AG04449 (cell line): Measurements from ENCODE around the gene EVA1C.

Experiments used
- CTCF ChIA-PET: fragments of 350-600 bp; formaldehyde crosslinking; extraction: SDS; loops from one replicate; lab custom pipeline; 2021; ENCODE audit warnings: antibody characterized with exemption; lab: Yijun Ruan, JAX
- POLR2A ChIA-PET: fragments of 400-600, 350-600 bp; formaldehyde crosslinking; extraction: SDS; loops from one replicate; lab custom pipeline; 2020; ENCODE audit warnings: antibody characterized with exemption, inconsistent platforms; lab: Yijun Ruan, JAX
- DNase-seq: peaks from one replicate; pipeline ENCODE4 v3.0.0-alpha.2; 2010; ENCODE audit warnings: low read depth, low spot score
- H3K4me3 ChIP-seq: 2 replicates; pipeline ENCODE4 v1.5.1; 2011; ENCODE audit warnings: low read depth, mild to moderate bottlenecking, control low read depth, low read length
- CTCF ChIP-seq: IDR thresholded peaks from one replicate; pipeline ENCODE4 v1.5.1; 2011; ENCODE audit warnings: mild to moderate bottlenecking, moderate library complexity, low read length, control low read depth, inconsistent platforms; ENCODE audit not compliant: insufficient read depth; ENCODE audit errors: missing control alignments

Gene EVA1C

DNA sequence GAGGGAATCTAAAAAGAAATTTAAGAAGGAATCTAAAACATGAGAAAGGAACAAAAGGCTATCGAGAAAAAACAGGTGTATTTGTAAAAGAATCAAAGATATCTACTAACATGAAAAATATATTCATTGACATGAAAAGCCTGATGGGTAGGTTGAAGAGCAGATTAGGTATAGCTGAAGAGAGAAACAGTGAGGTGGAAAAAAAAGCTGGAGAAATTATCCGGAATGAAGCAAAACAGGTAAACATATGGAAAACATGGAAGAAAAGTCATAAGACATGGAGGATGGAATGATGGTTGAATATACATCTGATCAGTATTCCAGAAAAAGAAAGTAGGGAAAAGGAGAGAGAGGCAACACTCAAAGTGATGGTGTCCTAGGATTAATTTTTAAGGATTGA, 9.6 kb downstream of the EVA1C start:
- TF ChIP-seq CTCF: no peak
- no peak overlapping the region for H3K4me3 ChIP-seq
- ChIA-PET POLR2A (no interaction called here), CTCF (interaction anchor here (1.0 kb wide), 1 partner anchor 19 kb away, joined by 3 read pairs; no protein-coding TSS in a partner anchor)
- no peak for DNase-seq

DNA sequence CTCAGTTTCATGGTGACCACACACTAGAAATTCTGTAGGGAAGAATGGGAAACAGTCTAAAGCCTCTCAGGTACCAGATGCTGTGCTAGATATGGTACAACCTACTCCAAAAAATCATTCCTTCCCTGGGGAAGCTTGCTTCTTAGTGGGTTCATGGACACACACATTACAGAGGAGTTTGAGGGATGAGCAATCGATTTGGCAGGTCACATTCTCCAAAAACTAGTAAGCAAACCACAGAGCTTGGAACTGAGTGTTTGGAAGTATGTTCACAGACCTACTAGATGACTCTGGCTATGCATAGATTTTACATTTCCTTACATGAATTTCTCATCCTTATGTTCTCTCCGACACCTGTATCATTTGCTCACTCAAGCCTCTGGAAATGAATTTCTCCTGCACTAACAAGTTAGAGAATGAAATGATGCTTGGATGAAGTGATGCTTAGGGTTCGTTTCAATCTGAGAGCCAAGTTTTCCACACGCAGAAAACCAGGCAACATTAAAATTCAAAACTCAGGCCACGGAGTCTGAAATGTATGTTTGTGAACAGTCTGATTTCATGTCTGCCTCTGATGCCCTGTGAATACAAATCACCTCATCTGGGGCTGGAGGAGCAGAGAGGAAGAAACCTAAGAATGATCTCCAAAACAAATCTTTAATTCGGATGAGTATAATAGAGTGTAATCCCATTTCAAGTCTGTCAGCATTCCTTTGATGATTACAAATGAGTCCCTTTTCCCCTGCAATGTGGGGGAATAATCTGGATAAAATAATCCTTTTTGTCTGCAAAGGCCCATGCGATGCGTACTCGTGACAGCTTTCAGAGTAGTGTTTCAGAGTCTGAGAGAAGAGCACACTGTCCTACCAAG, 11.0 kb downstream of the EVA1C start:
- ChIA-PET CTCF (interaction anchor here (1.7 to 2.2 kb wide), 3 partner anchors 9 to 177 kb away, joined by 6 to 12 read pairs (median 9); no protein-coding TSS in a partner anchor), POLR2A (no interaction called here)
- DNase-seq: peak; percentile 79
- no peak for TF ChIP-seq CTCF
- no peak overlapping the region for H3K4me3 ChIP-seq

DNA sequence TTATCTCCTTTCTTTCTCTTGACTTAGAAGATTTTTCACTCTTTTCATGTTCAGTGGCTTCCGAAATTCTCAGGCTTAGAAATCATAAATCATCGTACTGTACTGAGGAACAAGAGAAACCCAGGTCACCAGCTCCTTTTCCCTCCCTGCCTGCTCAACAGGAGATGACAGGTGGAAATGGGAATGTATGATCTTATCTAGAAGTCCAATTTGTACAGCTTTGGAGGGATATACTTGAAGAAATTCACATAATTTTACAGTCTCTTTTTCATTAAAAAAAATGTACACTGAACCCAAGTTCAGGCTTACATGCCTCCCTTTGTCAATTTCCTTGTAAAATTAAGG, 11.7 kb downstream of the EVA1C start:
- ChIA-PET POLR2A (no interaction called here), CTCF (interaction anchor here (1.7 to 2.3 kb wide), 4 partner anchors 10 to 177 kb away, joined by 5 to 12 read pairs (median 8); no protein-coding TSS in a partner anchor)
- DNase-seq: no peak
- H3K4me3 ChIP-seq: no peak overlapping the region
- TF ChIP-seq CTCF: no peak

GRCh38 chr21:32424674-32425073, 12.2 kb downstream of the EVA1C start:
- TF ChIP-seq CTCF: no peak
- POLR2A ChIA-PET: no interaction called here
- CTCF ChIA-PET: interaction anchor here (1.7 to 2.3 kb wide), 4 partner anchors 10 to 176 kb away, joined by 5 to 12 read pairs (median 8); no protein-coding TSS in a partner anchor
- no peak for DNase-seq
- H3K4me3 ChIP-seq: no peak overlapping the region

GRCh38 chr21:32425628-32426027, 13.1 kb downstream of the EVA1C start:
- H3K4me3 ChIP-seq: no peak overlapping the region
- ChIA-PET CTCF (interaction anchor here (1.3 to 2.3 kb wide), 3 partner anchors 24 to 175 kb away, joined by 5 read pairs; no protein-coding TSS in a partner anchor), POLR2A (no interaction called here)
- no peak for DNase-seq
- no peak for TF ChIP-seq CTCF

GRCh38 chr21:32426066-32426465, 13.6 kb downstream of the EVA1C start:
- DNase-seq: no peak
- no peak overlapping the region for H3K4me3 ChIP-seq
- ChIA-PET POLR2A (interaction anchor here (0.6 kb wide), 1 partner anchor 95 kb away, joined by 3 read pairs; no protein-coding TSS in a partner anchor), CTCF (interaction anchor here (1.3 to 2.3 kb wide), 3 partner anchors 24 to 175 kb away, joined by 5 read pairs; no protein-coding TSS in a partner anchor)
- TF ChIP-seq CTCF: no peak
